HG03159 (cell line): ENCODE measurements around the gene FIGN.

Experiments
- ATAC-seq: cut with Tn5 transposase; IDR thresholded peaks from one replicate; pipeline ENCODE4 v1.9.1; 2021; ENCODE audit warnings: mild to moderate bottlenecking, moderate library complexity; ENCODE audit not compliant: unreplicated experiment

The FIGN gene

GRCh38 chr2:163736433-163737189 lies 803 bp upstream of the FIGN start:
- no peak for ATAC-seq

GRCh38 chr2:163734881-163735684 lies 725 bp downstream of the FIGN start:
- no peak for ATAC-seq

DNA sequence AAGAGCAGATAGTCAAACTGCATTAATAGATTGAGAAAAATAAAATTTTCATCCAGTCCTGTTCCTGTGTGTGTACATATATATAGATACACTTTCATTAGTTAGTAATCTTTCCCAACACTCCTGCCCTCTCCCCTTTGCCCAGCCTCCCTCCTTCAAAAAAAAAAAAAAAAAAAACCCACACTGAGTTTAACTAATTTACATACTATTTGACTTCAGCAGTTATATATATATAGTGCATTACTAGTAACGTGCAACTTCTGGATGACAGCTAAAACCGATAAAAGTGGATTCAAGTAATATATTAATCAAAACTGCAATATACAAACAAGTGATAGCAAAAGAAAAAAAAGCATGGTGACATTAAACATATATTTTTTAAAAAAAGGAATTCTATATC lies 1.4 kb downstream of the FIGN start:
- ATAC-seq, result no peak

DNA sequence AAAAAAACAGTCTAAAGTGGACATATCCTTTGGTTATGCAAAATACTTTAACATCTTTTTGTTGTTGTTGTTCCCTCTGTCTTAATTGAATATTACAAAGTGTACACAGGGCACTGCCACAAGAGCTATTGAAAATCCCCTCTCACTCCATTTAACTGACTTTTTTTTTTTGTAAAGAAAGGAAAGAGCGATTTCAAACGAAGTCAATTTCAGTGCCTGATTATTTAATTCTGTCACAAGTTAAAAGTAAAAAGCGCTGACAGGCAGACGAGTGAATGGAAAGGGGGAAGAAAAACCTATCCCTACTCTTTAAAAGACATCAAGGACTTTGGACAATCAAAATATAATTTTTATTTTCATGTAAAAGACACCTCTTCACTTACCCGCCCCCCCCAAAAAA lies 1.9 kb downstream of the FIGN start:
- ATAC-seq, result no peak

DNA sequence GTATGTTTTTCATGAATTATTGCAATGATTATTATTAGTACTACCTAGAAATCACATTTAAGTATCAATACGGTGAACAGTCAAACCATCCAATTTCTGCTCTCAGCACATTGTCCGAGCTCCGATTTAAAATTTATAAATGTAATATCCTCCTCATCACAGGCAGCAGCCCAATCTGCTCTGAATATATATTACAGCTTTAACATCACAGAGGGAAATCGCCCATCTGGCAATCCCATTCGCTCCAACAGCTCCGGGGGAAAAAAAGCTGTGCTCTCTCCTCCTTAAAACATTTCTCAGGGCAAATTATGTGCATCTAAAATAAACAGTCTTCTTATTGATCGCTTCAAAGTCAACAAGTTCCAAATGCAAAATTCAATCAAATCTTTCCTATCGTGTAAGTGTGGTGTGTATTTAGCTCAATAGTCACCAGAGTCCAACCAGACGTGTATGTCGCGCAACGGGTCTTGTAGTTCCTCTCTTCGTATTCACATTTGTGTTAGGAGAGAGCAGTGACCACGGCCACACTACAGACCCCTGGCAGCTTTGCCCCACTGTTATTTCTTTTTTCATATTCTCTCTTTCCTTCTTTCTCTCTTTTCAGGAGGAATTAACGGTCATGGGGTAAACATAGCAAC lies 2.4 kb downstream of the FIGN start:
- no peak for ATAC-seq

DNA sequence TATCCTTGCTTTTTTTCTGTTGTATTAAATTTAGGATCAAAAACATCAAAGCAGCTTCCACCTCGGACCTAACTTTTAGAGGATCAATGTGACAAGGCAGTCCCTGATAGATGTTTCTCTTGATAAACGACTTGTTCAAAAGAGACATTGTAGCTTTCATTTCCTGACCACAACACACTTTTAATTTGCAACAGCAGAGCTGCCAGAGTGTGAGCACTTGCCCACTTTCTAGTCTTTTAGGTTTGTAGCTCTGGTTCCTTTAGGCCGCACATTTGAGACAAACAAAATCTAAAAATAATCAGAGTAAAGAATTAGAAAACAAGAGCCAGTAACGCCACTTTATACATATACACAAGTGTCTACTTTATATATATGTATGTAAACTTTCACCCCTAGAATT lies 3.1 kb downstream of the FIGN start:
- no peak for ATAC-seq

DNA sequence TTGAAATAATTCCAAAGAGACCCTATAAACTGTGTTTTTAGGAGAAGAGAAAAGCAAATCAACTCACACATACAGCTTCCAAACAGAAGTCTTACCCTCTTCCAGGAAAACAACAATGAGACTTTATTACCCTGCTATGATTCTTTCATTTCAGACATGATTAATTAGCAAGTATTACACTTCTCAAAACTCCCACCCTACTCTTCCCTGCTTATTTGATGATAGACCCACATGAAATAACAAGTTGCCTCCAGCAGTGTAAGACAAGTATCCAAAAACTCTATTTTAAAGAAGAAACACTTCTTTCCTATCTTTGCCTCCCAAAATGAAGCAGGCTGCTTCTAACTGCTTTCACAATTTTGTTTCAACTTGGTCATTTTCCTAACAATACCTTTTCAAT lies 4.1 kb downstream of the FIGN start:
- no peak for ATAC-seq

DNA sequence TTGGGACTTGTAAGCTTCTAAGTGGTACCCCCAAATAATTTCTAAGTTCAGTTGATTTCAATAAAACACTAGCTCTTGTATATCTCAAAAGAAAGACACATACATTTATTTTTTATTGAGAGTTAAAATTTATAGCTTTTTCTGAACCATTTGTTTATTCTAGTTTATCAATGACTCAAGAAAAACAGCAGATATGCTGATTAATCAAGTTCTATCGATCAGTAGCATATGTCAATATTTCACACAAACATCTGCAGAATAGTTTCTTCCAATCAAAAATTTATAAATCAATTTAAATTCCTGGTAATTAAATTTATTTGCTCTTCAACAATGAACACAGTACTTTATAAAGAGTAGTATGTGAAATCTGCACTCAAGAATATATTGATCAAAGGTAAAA lies 5.3 kb downstream of the FIGN start:
- no peak for ATAC-seq

GRCh38 chr2:163729636-163730273 lies 6.1 kb downstream of the FIGN start:
- no peak for ATAC-seq

GRCh38 chr2:163723881-163724280 lies 11.9 kb downstream of the FIGN start:
- ATAC-seq, result no peak

- ATAC-seq, result no peak
These were observed 12.5 kb downstream of the FIGN start for GRCh38 chr2:163723348-163723747.

DNA sequence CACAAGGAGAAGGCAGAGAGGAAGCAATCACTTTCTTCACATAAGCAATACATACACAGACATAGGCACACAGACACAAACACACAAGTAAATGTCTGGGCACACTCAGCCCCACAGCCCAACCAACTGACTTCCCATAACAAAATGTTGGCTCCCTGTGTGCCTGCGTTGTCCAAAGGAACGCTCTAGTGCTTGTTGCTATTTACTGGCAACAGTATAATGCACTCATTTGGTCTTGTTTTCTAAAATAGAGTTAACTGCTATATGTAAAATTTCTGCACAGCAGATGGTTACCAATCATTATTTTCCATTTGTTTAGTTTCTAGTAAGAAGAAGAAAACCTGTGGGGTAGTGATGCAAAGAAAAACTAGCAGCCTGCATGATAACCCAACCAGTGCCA lies 16.5 kb downstream of the FIGN start:
- ATAC-seq, result no peak

DNA sequence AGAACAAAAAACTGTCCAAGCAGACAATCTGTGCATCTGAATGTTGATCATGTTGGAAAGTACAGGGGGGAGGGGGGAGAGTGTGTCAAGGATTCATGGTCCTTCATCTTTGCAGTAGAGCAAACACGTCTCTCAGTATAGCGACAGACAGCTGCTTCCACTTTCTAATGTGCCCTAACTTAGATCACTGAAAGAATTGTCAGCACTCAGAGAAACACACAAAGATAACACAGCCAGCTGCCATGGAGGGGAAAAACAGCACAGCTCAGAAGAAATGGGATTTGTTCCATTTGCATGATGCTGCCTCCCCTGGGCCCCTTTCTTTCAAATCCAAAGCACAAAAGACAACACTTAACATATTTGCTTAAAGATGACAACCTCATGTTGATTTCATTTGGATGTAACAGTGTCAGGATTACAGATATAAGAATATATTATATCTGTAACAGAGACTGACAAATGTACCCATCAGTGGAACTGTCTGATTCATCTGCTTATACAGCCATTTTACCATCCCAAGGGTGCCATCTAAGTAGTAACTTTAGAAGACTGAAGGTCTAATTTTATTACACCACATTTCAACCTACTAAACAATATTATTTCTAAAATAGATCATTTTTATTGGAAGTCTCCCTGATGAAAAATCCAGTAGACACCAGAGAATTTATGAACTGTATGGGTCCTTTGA lies 17.7 kb downstream of the FIGN start:
- ATAC-seq, result no peak

- ATAC-seq, result no peak
These were observed 18.3 kb downstream of the FIGN start for GRCh38 chr2:163717515-163717914.

DNA sequence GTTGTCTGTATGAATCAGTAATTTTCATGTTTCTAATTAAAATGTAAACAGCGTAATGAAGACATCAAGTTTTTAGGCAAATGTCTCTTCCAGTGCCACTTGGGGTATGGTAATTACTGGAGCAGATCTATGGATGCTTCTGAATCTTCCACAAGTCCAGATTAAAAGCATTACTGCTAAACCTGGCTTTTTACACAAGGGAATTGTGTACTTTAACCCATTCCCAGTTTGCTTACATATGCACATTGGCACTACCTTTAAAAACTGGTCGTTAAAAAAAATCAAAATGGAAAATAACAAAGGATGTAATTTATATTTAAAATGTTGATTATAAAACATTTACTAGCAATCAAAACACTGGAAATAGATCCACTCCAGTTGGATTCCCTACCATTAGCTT lies 19.7 kb downstream of the FIGN start:
- no peak for ATAC-seq

GRCh38 chr2:163715668-163716067 lies 20.1 kb downstream of the FIGN start:
- ATAC-seq, result no peak

DNA sequence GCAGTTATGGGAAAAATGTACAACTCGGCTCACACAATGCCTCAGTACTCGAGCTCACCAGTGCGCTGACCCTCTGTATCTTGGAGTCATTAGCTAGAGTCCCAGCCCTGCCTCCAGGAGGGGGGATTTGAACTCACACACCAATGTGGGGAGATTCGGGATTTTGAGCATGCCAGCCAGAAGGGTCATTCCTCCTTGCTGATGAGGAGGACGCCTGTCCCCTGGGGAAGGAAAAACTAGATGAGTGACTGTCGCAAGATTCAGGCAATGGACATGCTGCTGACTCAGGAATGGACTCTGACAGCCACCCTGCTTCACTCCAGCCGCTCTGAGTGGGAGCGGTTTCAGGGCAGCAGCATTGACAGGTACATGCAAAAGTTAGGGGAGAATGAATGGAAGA lies 20.6 kb downstream of the FIGN start:
- ATAC-seq, result no peak

DNA sequence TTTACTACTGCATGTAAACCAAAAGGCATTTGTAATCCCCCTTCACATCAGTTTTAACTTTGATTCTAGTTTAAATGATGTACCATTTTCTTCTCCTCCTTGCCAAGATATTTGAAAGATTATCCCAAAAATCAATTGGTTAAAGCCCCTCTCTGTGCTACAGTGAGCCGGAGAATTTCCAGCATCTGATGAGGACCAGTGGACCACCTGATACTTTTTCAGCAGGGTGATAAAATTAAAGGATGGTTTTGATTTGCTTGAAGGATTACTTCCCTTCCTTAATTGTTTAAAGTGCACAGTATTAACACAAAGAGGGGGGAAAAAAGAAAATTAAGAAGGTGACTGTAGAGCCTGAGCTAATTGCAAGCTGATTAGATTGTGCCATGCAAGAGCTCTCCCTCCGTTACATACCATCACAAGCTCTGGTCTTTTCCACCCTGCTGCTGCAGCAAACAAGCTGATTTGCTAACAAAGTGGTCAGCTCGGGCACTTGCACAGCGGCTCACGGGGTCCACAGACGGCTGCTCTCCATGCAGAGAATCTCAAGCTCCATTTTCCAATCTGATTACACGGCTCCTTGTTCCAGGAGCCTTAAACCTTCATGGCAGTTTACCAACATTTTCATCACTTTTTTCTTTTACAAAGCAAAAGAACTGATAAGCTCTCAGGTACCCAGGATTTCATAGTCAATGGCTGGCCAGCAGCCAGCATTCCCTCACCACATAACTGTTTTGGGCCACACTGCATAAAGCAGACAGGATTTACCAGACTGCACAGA lies 22.1 kb downstream of the FIGN start:
- no peak for ATAC-seq

- ATAC-seq, result no peak
These were observed 24.1 kb downstream of the FIGN start for GRCh38 chr2:163711699-163712098.

- no peak for ATAC-seq
These were observed 24.6 kb downstream of the FIGN start for GRCh38 chr2:163711258-163711657.
